Central memory CD8-positive, alpha-beta T cell (primary cell): Measurements from ENCODE around the gene TSPAN18.

Source experiments
- ATAC-seq: fragments of 150-1000 bp; cut with Tn5 transposase; replicated peaks from 2 replicates; pipeline ENCODE4 v1.10.0; 2022; ENCODE audit warnings: mild to moderate bottlenecking, moderate FRiP score, moderate number of reproducible peaks; ENCODE audit not compliant: poor library complexity, severe bottlenecking; ENCODE audit errors: extremely low read depth
- DNase-seq, 2 donors: peaks; one replicate each; pipeline ENCODE4 v3.0.0; 2021; ENCODE audit warnings: low spot score in 2 of 2
- H3K27ac Mint-ChIP-seq: one replicate; pipeline ENCODE4 v1.8.0; 2022; ENCODE audit warnings: low read depth, mild to moderate bottlenecking, moderate library complexity, mixed read lengths
- H3K27me3 Mint-ChIP-seq: one replicate; pipeline ENCODE4 v1.8.0; 2022; ENCODE audit warnings: mixed read lengths
- H3K36me3 Mint-ChIP-seq: one replicate; pipeline ENCODE4 v1.8.0; 2022; ENCODE audit warnings: mild to moderate bottlenecking, moderate library complexity, mixed read lengths; ENCODE audit not compliant: insufficient read depth
- H3K4me1 Mint-ChIP-seq: one replicate; pipeline ENCODE4 v1.8.0; 2022; ENCODE audit warnings: mixed read lengths
- H3K4me3 Mint-ChIP-seq: one replicate; pipeline ENCODE4 v1.8.0; 2022; ENCODE audit warnings: mild to moderate bottlenecking, moderate library complexity, mixed read lengths
- H3K9me3 Mint-ChIP-seq: one replicate; pipeline ENCODE4 v1.8.0; 2022; ENCODE audit warnings: mixed read lengths

TSPAN18 gene

GRCh38 chr11:44825058-44825785, 98.5 kb downstream of the TSPAN18 start:
- Mint-ChIP-seq H3K27ac (no peak overlapping the region), H3K4me3 (no peak overlapping the region), H3K9me3 (no peaks in the 10 kb centered on the region)

DNA sequence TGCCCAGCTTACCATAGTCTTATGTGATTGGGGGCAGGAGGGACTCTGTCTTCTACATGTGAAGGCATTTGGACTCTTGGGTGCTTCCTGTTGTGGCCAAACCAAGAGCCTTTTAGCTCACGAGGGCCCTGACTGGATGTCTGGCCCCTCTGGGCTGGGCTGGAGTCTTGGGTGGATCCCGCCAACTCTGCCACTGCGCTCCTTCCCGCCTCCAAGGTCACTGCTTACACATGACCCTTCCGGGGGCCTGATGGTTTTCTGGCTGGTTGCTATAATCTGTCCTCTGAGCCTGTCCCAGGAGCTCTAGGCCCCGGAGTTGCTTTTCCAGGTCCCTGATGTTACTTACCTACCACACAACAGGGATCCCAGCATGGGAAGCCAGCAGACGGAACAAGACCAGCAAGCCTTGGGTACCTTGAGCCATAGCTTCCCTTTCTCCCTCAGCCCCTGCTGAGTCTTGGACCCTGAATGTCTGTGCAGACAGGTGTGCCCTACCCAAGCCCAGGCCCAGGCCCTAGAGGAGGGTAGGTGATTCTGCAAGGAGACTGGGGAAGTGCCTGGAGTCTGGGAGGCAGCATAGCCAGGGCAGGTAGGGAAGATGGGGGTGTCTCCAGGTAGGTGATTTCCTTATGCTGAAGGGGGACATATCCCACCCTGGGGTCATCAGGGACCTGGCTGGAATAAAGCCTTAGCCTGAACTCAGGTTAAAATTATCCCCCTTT, 100.3 kb downstream of the TSPAN18 start:
- H3K4me1 Mint-ChIP-seq, result no peaks in the 10 kb centered on the region
- H3K27me3 Mint-ChIP-seq, result no peaks in the 10 kb centered on the region
- no peak overlapping the region for H3K4me3 Mint-ChIP-seq
- DNase-seq (no peak), ATAC-seq (no peak)
- H3K36me3 Mint-ChIP-seq, result no peaks in the 10 kb centered on the region
- H3K27ac Mint-ChIP-seq, result no peak overlapping the region
- H3K9me3 Mint-ChIP-seq, result no peaks in the 10 kb centered on the region

More at GRCh38 chr11:44825058-44825785, 98.5 kb downstream of the TSPAN18 start:
- ATAC-seq (no peak), DNase-seq (no peak)
- no peaks in the 10 kb centered on the region for H3K4me1 Mint-ChIP-seq
- H3K36me3 Mint-ChIP-seq, result no peaks in the 10 kb centered on the region
- no peaks in the 10 kb centered on the region for H3K27me3 Mint-ChIP-seq

GRCh38 chr11:44828296-44828695, 101.5 kb downstream of the TSPAN18 start:
- H3K27me3 Mint-ChIP-seq, result peaks cover 11% of the 10 kb centered on the region
- DNase-seq, result no peak
- ATAC-seq, result no peak
- H3K27ac Mint-ChIP-seq, result no peak overlapping the region
- no peaks in the 10 kb centered on the region for H3K9me3 Mint-ChIP-seq
- no peaks in the 10 kb centered on the region for H3K4me1 Mint-ChIP-seq
- H3K4me3 Mint-ChIP-seq, result no peak overlapping the region
- no peaks in the 10 kb centered on the region for H3K36me3 Mint-ChIP-seq

DNA sequence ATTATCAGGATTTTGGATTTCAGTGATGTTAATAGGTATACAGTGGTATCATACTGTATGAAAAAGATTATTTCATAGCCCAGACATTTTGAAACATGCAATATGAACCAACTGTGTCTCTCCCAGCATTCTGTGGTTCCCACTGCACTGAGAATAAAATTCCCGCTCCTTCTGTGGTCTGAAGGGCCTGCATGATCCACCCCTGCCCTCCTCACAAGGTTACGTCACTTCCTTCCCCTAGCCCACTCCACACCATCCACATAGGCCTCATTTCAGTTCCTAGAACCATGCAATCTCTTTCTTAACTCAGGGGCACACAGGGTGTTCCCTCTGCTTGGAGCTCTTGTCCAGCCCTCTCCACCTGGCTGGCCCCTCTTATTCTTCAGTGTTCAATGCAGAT, 103.1 kb downstream of the TSPAN18 start:
- H3K9me3 Mint-ChIP-seq, result no peaks in the 10 kb centered on the region
- ATAC-seq, result no peak
- H3K4me1 Mint-ChIP-seq, result no peaks in the 10 kb centered on the region
- H3K36me3 Mint-ChIP-seq, result no peaks in the 10 kb centered on the region
- no peak for DNase-seq
- H3K4me3 Mint-ChIP-seq, result no peak overlapping the region
- H3K27me3 Mint-ChIP-seq, result peaks cover 11% of the 10 kb centered on the region
- H3K27ac Mint-ChIP-seq, result no peak overlapping the region

DNA sequence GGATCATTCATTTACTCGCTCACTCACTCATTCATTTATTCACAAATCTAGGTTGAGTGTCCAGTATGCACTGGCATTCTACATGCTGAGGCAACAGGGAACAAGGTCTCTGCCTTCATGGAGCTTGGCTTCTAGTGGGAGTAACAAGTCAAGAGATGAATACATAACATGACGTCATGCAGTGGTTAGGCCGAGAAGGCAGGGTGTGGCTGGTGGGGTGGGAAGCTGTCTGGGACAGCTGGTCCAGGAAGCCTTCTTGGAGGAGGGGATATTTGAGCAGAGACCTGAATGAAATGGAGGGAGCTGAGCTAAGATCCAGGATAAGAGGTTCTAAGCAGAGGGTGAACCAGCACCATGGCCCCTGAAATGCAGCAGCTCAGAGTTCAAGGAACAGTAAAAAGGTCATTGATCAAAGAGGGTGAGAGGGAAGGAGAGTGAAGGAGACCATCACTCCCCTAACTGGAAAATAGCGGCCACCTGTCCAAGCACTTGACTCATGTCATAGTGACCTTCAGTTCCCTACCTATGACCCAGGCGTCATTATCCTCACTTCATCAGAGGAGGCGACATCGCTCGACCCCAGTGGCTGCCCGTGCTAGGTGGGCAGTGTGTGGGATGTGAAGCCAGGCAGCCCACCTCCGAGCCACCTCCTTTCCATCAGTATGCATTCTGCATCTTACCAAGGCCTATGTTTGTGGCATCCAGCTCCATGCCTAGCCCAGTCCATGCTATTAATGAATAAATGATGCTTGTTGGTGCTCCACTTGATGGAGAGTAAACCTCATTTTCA, 105.0 kb downstream of the TSPAN18 start:
- Mint-ChIP-seq H3K4me1 (no peaks in the 10 kb centered on the region), H3K9me3 (no peaks in the 10 kb centered on the region), H3K4me3 (no peak overlapping the region), H3K27ac (no peak overlapping the region), H3K27me3 (peaks cover 11% of the 10 kb centered on the region), H3K36me3 (no peaks in the 10 kb centered on the region)
- DNase-seq (no peak), ATAC-seq (no peak)

DNA sequence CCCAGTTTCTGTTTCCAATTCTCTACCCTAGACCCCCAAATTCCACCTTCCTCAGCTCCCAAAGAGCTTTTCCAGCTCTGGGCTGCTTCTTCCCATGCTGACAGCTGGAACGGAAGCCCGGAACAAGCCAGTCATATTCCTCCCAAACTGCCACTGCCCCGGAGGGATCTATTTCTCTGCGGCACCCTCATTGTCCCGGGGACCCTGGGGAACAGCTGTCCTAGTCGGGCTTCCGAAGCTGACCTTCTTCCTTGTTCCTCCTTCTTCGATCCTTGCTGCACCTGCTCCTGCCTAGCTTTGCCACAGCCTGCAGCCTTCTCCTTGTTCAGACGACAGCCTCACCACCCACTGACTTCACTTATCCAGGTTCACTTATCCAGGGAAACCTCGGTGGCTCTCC, 105.7 kb downstream of the TSPAN18 start:
- DNase-seq (no peak), ATAC-seq (no peak)
- peaks cover 11% of the 10 kb centered on the region for H3K27me3 Mint-ChIP-seq
- no peak overlapping the region for H3K27ac Mint-ChIP-seq
- no peaks in the 10 kb centered on the region for H3K4me1 Mint-ChIP-seq
- no peaks in the 10 kb centered on the region for H3K36me3 Mint-ChIP-seq
- H3K4me3 Mint-ChIP-seq, result no peak overlapping the region
- no peaks in the 10 kb centered on the region for H3K9me3 Mint-ChIP-seq

DNA sequence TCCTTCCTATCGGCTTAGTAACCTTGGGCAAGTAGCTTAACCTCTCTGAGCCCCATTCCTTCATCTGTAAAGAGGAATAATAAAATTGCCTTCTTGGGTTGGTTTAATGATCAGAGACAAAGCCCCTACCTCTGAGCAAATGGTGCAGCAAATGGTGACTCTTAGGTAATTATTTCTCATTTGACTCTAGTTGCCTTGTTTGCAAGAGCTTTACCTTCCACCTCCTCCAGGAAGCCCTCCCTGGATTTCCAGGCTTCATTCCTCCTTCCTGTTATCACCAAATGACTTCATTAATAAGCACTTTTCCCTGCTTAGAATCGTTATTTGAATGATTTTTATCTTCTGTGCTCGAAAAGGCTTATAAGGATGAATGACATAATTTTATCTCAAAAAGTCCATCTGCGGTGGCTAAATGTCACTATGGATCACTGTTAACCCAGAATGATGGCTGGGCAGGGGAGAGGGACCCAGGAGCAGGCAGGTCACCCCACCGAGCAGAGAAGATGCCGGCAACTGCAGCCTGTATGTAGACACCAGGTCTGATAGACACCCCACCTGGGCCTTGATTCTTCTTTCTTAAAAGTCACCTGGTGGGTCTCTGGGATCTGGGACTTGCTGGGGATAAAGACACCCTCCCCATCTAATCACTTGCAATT, 106.6 kb downstream of the TSPAN18 start:
- no peak for DNase-seq
- Mint-ChIP-seq H3K9me3 (no peaks in the 10 kb centered on the region), H3K4me1 (no peaks in the 10 kb centered on the region), H3K36me3 (no peaks in the 10 kb centered on the region), H3K27ac (no peak overlapping the region), H3K27me3 (peaks cover 11% of the 10 kb centered on the region), H3K4me3 (no peak overlapping the region)
- no peak for ATAC-seq

- H3K9me3 Mint-ChIP-seq, result no peaks in the 10 kb centered on the region
- no peaks in the 10 kb centered on the region for H3K4me1 Mint-ChIP-seq
- H3K27ac Mint-ChIP-seq, result no peak overlapping the region
- ATAC-seq, result no peak
- no peaks in the 10 kb centered on the region for H3K36me3 Mint-ChIP-seq
- DNase-seq, result no peak
- peaks cover 11% of the 10 kb centered on the region for H3K27me3 Mint-ChIP-seq
- no peak overlapping the region for H3K4me3 Mint-ChIP-seq
Observed at GRCh38 chr11:44833877-44834452, 107.2 kb downstream of the TSPAN18 start.

DNA sequence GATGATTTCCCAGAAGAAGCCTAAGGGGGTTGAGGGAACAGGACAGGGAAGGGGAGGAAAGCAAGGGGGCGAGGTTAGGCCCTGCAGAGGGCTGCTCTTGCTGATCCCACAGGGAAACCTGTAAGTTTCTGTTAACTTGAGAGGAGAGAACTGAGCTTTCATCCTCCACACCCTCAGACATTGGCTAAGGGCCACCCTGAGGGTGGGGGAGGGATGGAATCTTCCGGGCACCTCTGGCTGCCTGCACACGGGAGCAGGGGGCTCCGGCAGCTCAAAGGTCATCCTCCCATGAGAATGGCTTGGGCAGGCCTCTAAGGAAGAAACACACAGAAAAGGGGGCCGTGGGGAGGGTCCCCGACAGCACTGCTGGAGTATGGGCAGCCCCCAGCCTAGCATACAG, 108.1 kb downstream of the TSPAN18 start:
- H3K36me3 Mint-ChIP-seq, result no peaks in the 10 kb centered on the region
- no peaks in the 10 kb centered on the region for H3K4me1 Mint-ChIP-seq
- H3K27me3 Mint-ChIP-seq, result peaks cover 11% of the 10 kb centered on the region
- no peak overlapping the region for H3K4me3 Mint-ChIP-seq
- H3K27ac Mint-ChIP-seq, result no peak overlapping the region
- DNase-seq (no peak), ATAC-seq (no peak)
- no peaks in the 10 kb centered on the region for H3K9me3 Mint-ChIP-seq

GRCh38 chr11:44835296-44835695, 108.5 kb downstream of the TSPAN18 start:
- H3K36me3 Mint-ChIP-seq, result no peaks in the 10 kb centered on the region
- no peak overlapping the region for H3K27ac Mint-ChIP-seq
- H3K4me1 Mint-ChIP-seq, result no peaks in the 10 kb centered on the region
- H3K4me3 Mint-ChIP-seq, result no peak overlapping the region
- ATAC-seq, result no peak
- no peaks in the 10 kb centered on the region for H3K9me3 Mint-ChIP-seq
- no peak for DNase-seq
- peaks cover 11% of the 10 kb centered on the region for H3K27me3 Mint-ChIP-seq

GRCh38 chr11:44835938-44836337, 109.2 kb downstream of the TSPAN18 start:
- ATAC-seq (no peak), DNase-seq (no peak)
- Mint-ChIP-seq H3K27me3 (peaks cover 11% of the 10 kb centered on the region), H3K9me3 (no peaks in the 10 kb centered on the region), H3K4me3 (no peak overlapping the region), H3K27ac (no peak overlapping the region), H3K36me3 (no peaks in the 10 kb centered on the region), H3K4me1 (no peaks in the 10 kb centered on the region)

DNA sequence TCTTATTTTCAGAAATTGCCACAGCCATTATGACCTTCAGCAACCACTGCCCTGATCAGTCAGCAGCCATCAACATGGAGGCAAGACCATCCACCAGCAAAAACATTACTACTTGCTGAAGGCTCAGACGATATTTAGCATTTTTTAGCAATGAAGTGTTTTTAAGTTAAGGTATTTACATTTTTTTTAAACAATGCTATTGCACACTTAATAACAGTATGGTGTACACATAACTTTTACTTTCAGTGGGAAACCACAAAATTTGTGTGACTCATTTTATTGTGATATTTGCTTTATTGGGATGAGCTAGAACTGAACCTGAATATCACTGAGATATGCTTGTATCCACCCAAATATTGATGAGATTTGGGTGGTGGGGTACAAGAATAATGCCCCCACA, 110.9 kb downstream of the TSPAN18 start:
- Mint-ChIP-seq H3K36me3 (no peaks in the 10 kb centered on the region), H3K27ac (no peak overlapping the region)

More for the DNA sequence above, 110.9 kb downstream of the TSPAN18 start:
- no peaks in the 10 kb centered on the region for H3K4me1 Mint-ChIP-seq
- H3K4me3 Mint-ChIP-seq, result no peak overlapping the region
- DNase-seq, result no peak
- ATAC-seq, result no peak
- H3K9me3 Mint-ChIP-seq, result no peaks in the 10 kb centered on the region
- peaks cover 6% of the 10 kb centered on the region for H3K27me3 Mint-ChIP-seq
